Keratinocyte (primary cell): ENCODE data around the gene PPIP5K2. TPM values are rescaled to one million over a fixed set of nuclear protein-coding genes. Genes with fewer than 3 reads are reported as not detected.

Experiments
- DNase-seq: peaks from one replicate; pipeline ENCODE4 v3.0.0-alpha.2; 2011; ENCODE audit warnings: low read depth, missing footprints, low spot score
- FAIRE-seq: peaks from 2 replicates; lab custom pipeline; 2011; peaks lifted over from hg19 to GRCh38; lab: Jason Lieb, UNC
- H2AFZ ChIP-seq: 2 replicates; pipeline ENCODE4 v1.6.0; 2012; ENCODE audit warnings: low read length, control low read depth, inconsistent platforms; ENCODE audit not compliant: control insufficient read depth
- H3K27ac ChIP-seq: 2 replicates; pipeline ENCODE4 v1.5.1; 2011; ENCODE audit warnings: low read length; ENCODE audit not compliant: control insufficient read depth, insufficient read depth
- H3K27me3 ChIP-seq: 3 replicates; pipeline ENCODE4 v1.6.0; 2011; ENCODE audit warnings: low read length; ENCODE audit not compliant: control insufficient read depth, insufficient read depth; ENCODE audit errors: extremely low read depth
- H3K36me3 ChIP-seq, 2 experiments: 2 replicates in 1 of 2; 3 replicates in 1 of 2; pipeline ENCODE4 v1.5.1; 2011; ENCODE audit warnings: low read length in 2 of 2, mild to moderate bottlenecking in 1 of 2; ENCODE audit not compliant: control insufficient read depth in 2 of 2, insufficient read depth in 2 of 2; ENCODE audit errors: extremely low read depth in 1 of 2
- H3K4me1 ChIP-seq: 3 replicates; pipeline ENCODE4 v1.5.1; 2011; ENCODE audit warnings: low read length; ENCODE audit not compliant: control insufficient read depth, insufficient read depth; ENCODE audit errors: extremely low read depth
- H3K4me2 ChIP-seq: 3 replicates; pipeline ENCODE4 v1.6.0; 2011; ENCODE audit warnings: low read depth, low read length; ENCODE audit not compliant: control insufficient read depth, insufficient read depth; ENCODE audit errors: extremely low read depth
- H3K4me3 ChIP-seq, 3 experiments: fragments of 200-600 bp in 1 of 3; sonication (generic) in 1 of 3; 2 replicates in 2 of 3; 3 replicates in 1 of 3; pipeline ENCODE4 v1.5.1; 2011 to 2016; ENCODE audit warnings: low read length in 3 of 3, mild to moderate bottlenecking in 3 of 3, control low read depth in 2 of 3, inconsistent platforms in 1 of 3, low read depth in 1 of 3, mixed read lengths in 1 of 3, mixed run types in 1 of 3, moderate library complexity in 1 of 3; ENCODE audit not compliant: control insufficient read depth in 2 of 3, insufficient read depth in 2 of 3; ENCODE audit errors: extremely low read depth in 1 of 3
- H3K79me2 ChIP-seq: 2 replicates; pipeline ENCODE4 v1.6.0; 2012; ENCODE audit warnings: low read length; ENCODE audit not compliant: control insufficient read depth, insufficient read depth
- H3K9ac ChIP-seq: 3 replicates; pipeline ENCODE4 v1.6.0; 2011; ENCODE audit warnings: low read length; ENCODE audit not compliant: control insufficient read depth, insufficient read depth; ENCODE audit errors: extremely low read depth
- H3K9me1 ChIP-seq: 3 replicates; pipeline ENCODE4 v1.6.0; 2011; ENCODE audit warnings: low read length; ENCODE audit not compliant: control insufficient read depth, insufficient read depth; ENCODE audit errors: extremely low read depth
- H3K9me3 ChIP-seq: 2 replicates; pipeline ENCODE4 v1.5.1; 2012; ENCODE audit warnings: low read depth, low read length; ENCODE audit not compliant: control insufficient read depth
- H4K20me1 ChIP-seq: 3 replicates; pipeline ENCODE4 v1.6.0; 2011; ENCODE audit warnings: low read length; ENCODE audit not compliant: control insufficient read depth, insufficient read depth; ENCODE audit errors: extremely low read depth
- CTCF ChIP-seq, 3 experiments: IDR thresholded peaks in 1 of 3; conservative IDR thresholded peaks in 1 of 3; optimal IDR thresholded peaks in 1 of 3; 2 replicates in 2 of 3; 3 replicates in 1 of 3; pipeline versions ENCODE3 to v1.5.1; 2011; ENCODE audit warnings: low read length in 3 of 3, mild to moderate bottlenecking in 3 of 3, moderate library complexity in 2 of 3, control low read depth in 1 of 3, inconsistent platforms in 1 of 3; ENCODE audit not compliant: insufficient read depth in 2 of 3; ENCODE audit errors: extremely low read depth in 1 of 3
- EZH2 ChIP-seq: IDR thresholded peaks from one replicate; pipeline ENCODE4 v1.6.1; 2012; ENCODE audit warnings: inconsistent platforms, mild to moderate bottlenecking, low read length, moderate library complexity
- dilution Hi-C: fragments of 300-500 bp; cut with MboI; formaldehyde crosslinking; loops from one replicate; pipeline ENCODE4 v1.7.0; 2020; ENCODE audit warnings: low sequenced_read_pairs; ENCODE audit not compliant: extremely low pct_ligation_motif_present
- polyA plus RNA-seq, 5 experiments: library from polyadenylated mRNA; depleted of rRNA in 3 of 5; stranded (reverse) in 3 of 5; stranded (forward) in 1 of 5; unstranded in 1 of 5; fragments of >200 nt; gene quantifications; 1 replicate in 1 of 5; 2 replicates in 3 of 5; 3 replicates in 1 of 5; pipeline versions ENCODE4 v1.2.1 to v1.2.3, GENCODE V29; 2011 to 2012; ENCODE audit warnings: missing spikeins in 2 of 5, low read depth in 1 of 5, low replicate concordance in 1 of 5

PPIP5K2 gene
- polyA plus RNA-seq, 1 donor (not counting 4 experiments of a cell fraction or from before 2014, with no cell fraction given), result 27.8 TPM

DNA sequence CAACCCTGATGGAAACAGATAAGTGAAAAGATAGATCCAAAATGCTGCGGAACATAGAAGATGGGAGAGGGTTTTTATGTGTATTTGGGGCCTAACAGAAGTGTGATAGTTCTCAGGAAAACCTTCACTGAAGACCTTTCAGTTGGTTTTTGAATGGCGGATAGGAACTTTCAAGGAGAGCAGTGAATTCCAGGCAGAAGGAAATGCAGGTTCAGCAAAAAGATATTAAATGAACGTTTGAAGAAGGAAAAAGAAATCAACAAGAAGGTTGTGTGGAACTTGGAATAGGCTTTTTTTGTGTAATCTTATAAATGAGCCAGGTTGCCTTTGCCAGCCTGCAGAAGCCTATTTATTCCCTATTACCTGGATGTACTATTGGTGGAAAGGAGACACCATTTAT is 2.1 kb downstream of the PPIP5K2 start:
- no peak for TF ChIP-seq EZH2
- no peak for TF ChIP-seq CTCF (optimal IDR thresholded peaks at IDR 0.05 in 1 of 3, IDR thresholded peaks at IDR 0.05 in 1 of 3, conservative IDR thresholded peaks at IDR 0.05 in 1 of 3; ENCODE audit: extremely low read depth in 1 of 3, insufficient read depth in 2 of 3, low read length in 3 of 3)
- Histone ChIP-seq H3K79me2 (peaks cover 33% of the 10 kb centered on the region), H3K9me1 (no peaks in the 10 kb centered on the region), H3K9ac (no peak overlapping the region), H3K27me3 (no peaks in the 10 kb centered on the region), H3K4me3 (no peak overlapping the region), H4K20me1 (no peaks in the 10 kb centered on the region), H2AFZ (no peak overlapping the region), H3K4me1 (peaks cover 5% of the 10 kb centered on the region), H3K4me2 (no peak overlapping the region), H3K9me3 (no peaks in the 10 kb centered on the region), H3K36me3 (no peaks in the 10 kb centered on the region), H3K27ac (no peak overlapping the region)
- dilution Hi-C loops, result no loop called here
- FAIRE-seq, result no peak
- DNase-seq, result no peak

DNA sequence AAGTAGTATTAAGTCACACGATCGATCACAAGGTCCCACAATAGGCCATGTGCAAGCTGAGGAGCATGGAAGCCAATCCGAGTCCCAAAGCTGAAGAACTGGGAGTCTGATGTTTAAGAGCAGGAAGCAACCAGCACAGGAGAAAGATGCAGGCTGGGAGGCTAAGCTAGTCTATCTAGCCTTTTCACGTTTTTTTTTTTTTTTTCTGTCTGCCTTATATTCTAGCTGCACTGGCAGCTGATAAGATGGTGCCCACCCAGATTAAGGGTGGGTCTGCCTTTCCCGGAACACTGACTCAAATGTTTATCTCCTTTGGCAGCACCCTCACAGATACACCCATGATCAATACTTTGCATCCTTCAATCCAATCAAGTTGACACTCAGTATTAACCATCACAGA is 6.5 kb downstream of the PPIP5K2 start:
- no peak for FAIRE-seq
- Histone ChIP-seq H3K27ac (no peak overlapping the region), H3K36me3 (no peaks in the 10 kb centered on the region), H3K4me2 (no peak overlapping the region), H3K27me3 (no peaks in the 10 kb centered on the region), H3K9ac (no peak overlapping the region), H2AFZ (no peak overlapping the region), H3K9me3 (no peaks in the 10 kb centered on the region), H3K79me2 (peaks cover 5% of the 10 kb centered on the region), H3K4me1 (peaks cover 4% of the 10 kb centered on the region), H4K20me1 (no peaks in the 10 kb centered on the region), H3K9me1 (no peaks in the 10 kb centered on the region), H3K4me3 (no peak overlapping the region)
- dilution Hi-C loops, result no loop called here
- TF ChIP-seq EZH2 (no peak), CTCF (optimal IDR thresholded peaks at IDR 0.05 in 1 of 3, IDR thresholded peaks at IDR 0.05 in 1 of 3, conservative IDR thresholded peaks at IDR 0.05 in 1 of 3; ENCODE audit: extremely low read depth in 1 of 3, insufficient read depth in 2 of 3, low read length in 3 of 3) (no peak)
- no peak for DNase-seq
